GM19324 (cell line): ENCODE results near the gene TXNDC15.
A peak's percentile ranks its signal among the peaks of the same experiment; 100 is the strongest.
"Not testable (repeated sequence)": the region's sequence is repeated elsewhere in the genome, so short reads cannot be mapped to it uniquely, and the experiment has no call there.

Source experiments
- ATAC-seq: cut with Tn5 transposase; IDR thresholded peaks from one replicate; pipeline ENCODE4 v1.9.1; 2021; ENCODE audit warnings: mild to moderate bottlenecking, moderate library complexity; ENCODE audit not compliant: unreplicated experiment, low FRiP score

TXNDC15 gene, protein sequence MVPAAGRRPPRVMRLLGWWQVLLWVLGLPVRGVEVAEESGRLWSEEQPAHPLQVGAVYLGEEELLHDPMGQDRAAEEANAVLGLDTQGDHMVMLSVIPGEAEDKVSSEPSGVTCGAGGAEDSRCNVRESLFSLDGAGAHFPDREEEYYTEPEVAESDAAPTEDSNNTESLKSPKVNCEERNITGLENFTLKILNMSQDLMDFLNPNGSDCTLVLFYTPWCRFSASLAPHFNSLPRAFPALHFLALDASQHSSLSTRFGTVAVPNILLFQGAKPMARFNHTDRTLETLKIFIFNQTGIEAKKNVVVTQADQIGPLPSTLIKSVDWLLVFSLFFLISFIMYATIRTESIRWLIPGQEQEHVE

DNA sequence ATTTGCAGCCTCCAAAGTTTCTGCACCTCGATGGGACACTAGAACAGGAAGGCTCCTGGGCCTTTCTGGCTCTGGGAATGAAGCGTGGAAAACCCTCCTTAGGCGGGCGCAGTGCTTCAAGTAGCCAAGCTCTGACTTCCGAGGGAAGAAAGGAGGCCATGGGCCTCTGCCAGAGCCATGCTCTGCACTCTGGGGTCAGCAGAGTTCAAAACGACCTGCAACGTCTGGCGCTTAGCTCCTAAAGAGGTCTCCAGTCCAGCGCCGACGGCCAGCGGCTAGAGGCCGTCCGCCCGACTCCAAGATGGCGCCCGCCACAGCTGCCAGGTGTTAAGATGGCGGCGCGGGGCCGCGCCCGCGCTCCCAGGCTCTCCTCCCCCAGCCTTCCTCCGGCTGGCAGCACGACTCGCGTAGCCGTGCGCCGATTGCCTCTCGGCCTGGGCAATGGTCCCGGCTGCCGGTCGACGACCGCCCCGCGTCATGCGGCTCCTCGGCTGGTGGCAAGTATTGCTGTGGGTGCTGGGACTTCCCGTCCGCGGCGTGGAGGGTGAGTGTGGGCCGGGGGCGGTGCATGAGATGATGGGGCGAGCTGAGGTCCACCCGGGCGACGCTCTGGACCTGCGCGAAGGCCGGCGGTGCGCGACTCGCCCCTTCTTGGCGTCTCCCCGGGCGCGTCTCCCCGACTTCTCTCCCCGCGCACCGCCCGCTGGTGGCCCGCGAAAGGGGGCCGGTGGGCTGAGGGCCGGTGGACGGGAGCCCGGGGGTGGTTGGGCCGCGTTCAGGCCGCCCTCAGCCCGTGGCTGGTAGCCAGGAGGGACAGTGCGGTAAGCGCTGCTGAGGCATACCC is at the start of gene TXNDC15:
TSS of gene TXNDC15 (plus strand) at position 385 of the 844 bp plus-strand sequence. CDS start at position 442, 57 bp downstream.
- ATAC-seq = peak; percentile 67

DNA sequence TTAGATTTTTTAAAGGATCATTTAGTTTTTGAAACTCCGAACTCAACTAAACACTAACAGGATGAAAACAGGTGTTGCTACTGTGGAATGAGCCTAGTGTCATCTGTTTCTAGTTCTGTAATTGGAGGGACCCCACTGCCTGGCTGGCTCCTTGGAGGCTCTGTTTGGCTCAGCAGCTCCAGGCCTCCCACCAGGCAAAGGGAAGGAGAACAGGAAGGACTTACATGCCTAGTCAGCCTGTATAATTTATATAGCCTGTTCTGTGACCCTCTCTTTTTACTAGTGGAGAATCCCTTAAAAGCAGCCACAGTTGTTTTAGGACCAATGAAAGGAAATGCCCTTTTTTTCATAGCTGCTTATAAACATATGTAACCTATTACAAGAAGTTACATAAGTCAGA is 49.5 kb upstream of the TXNDC15 start:
- ATAC-seq = no peak

DNA sequence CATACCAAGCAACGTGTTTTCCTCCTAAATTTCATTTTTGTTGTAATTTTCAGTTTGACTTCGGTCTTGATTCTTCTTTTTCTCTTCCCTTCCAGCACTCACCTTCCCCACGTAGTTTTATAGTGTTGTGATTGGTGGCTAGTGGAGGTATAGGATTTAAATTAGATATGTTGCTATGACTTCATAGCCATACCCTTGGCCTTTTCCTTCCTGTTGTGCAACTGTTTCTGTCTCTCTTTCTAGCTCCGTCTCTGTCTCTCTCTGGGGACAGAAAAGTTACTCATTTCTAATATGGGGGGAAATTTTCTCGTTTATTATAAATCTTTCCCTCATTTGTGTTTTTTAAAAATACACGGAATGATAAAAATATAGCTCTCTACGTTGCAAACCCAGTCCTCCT is 49.0 kb upstream of the TXNDC15 start:
- ATAC-seq = no peak

DNA sequence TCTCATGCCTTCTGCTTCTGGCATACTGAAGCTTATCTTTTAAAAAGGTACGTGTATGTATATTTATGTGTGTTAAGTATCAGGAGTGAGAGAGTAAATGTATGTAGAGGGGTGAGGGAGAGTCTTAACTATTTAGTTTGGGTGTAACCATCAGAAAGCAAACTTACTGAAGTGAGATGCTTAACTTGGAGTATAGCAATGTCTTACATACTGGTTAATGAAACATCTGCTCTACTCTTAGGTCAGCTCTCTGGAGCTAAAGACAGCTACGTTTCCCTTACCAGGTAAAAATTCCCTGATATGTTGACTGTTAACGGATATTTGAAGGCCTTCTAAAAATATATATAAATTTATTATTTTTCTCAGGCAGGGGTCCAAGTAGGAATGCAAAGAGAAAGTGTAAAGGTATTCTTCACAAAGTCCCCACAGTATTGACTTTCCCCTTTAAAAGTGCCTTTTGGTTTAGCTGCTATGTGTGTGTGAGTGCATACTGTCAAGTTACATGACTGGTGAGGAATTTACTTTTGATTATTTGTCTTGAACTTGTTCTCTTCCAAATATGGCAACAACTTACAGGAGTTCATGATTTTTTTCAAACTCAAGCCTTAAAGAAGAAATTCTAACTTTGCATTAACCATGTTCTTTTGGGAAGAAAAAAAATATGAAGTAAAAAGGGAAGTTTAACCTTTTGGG is 40.7 kb upstream of the TXNDC15 start:
- ATAC-seq = no peak

DNA sequence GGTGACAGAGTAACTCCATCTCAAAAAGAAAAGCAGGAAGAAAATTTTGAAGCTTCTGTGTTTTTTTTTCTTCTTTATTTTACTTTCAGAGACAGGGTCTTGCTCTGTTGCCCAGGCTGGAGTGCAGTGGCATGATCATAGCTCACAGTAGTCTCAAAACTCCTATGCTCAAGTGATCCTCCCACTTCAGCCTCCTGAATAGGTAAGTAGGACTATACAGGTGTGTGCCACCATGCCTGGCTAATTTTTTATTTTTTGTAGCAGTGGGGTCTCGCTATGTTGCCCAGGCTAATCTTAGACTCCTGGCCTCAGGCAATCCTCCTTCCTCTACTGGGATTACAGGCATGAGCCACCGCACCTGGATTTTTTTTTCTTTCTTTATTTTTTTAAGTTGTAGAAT is 38.5 kb upstream of the TXNDC15 start:
- ATAC-seq = no peak

DNA sequence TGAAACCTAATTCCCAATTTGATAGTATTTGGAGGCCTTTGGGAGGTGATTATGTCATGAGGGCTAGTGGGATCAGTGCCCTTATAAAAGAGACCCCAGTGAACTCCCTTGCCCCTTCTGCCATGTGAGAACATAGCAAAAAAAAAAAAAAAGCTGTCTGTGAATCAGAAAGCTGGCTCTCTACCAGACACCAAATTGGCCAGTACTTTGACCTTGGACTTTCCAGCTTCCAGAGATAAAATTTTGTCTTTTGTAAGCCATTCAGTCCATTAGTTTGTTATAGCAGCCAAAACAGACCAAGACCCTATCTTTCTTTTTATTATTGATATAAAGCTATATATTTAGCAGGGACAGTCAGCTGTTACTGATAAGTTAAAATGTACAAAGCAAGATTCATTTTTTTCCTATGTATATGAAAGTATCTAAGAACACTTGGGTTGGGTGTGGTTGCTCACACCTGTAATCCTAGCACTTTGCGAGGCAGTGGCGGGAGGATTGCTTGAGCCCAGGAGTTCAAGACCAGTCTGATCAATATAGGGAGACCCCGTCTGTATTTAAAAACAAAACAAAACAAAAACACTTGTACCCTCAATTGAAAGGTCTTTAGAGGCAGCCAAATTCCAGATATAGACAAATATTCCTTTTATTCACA is 36.5 kb upstream of the TXNDC15 start:
- no peak for ATAC-seq

DNA sequence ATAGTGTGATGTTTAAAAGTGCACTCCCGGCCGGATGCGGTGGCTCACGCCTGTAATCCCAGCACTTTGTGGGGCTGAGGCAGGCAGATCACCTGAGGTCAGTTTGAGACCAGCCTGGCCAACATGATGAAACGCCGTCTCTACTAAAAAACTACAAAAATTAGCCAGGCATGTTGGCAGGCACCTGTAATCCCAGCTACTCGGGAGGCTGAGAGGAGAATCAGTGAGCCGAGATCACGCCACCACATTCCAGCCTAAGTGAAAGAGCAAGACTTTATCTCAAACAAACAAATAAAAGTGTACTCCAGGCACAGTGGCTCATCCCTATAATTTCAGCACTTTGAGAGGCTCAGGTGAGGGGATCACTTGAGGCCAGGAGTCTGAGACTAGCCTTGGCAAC is 35.8 kb upstream of the TXNDC15 start:
- ATAC-seq = not testable (repeated sequence)

DNA sequence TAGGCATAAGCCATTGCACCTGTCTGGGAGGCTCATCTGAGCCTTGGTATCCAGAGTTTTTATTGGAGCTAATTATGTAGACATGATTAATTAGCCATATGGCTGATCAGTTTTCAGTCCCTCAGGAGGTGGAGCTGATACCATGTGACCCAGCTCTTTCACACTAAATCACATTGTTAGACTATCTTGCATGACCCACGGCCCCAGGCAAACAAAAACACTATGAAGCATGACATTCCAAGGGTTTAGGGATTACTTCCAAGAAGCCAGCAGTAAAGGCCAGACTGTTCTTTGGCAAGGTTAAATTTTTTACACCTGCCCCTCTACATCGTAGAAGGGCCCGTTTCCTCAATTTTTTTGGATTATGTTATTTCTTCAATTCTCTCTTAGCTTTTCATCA is 33.4 kb upstream of the TXNDC15 start:
- no peak for ATAC-seq

DNA sequence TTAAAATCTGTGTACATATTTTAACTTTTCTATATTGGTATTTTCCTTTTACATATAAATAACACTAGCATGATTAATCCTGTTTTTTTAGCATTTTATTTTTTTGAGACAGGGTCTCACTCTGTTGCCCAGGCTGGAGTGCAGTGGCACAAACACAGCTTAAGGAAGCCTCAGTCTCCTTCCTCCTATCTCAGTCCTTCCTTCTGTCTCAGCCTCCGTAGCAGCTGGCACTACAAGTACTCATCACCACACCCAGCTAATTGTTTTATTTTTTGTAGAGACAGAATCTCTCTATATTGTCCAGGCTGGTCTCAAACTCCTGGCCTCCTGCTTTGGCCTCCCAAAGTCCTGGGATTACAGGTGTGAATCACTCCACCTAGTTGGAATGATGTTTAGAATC is 29.9 kb upstream of the TXNDC15 start:
- no peak for ATAC-seq

DNA sequence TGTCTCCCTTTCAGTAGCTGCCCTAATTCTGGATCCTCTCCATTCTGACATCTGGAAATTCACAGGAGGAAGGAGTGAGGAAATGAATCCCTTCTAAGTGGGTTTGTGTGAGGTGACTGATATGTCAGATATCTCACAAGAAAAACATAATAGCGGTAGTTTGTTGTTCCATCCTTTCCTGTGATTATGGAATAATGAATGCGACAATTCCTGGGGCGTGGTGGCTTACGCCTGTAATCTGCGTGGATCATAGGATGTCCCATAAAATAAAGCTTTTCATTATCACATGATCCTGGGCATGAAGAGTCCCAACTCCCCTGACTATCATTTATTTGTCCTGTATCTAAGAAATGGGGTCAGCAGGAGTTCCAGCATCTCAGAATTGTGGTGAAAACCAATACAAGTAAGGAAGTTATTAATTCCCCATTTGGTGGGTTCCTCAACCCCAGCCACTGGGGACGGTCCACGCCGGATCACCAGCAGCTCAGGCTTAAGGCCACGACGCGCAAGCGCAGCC is 28.8 kb upstream of the TXNDC15 start:
- ATAC-seq = no peak

DNA sequence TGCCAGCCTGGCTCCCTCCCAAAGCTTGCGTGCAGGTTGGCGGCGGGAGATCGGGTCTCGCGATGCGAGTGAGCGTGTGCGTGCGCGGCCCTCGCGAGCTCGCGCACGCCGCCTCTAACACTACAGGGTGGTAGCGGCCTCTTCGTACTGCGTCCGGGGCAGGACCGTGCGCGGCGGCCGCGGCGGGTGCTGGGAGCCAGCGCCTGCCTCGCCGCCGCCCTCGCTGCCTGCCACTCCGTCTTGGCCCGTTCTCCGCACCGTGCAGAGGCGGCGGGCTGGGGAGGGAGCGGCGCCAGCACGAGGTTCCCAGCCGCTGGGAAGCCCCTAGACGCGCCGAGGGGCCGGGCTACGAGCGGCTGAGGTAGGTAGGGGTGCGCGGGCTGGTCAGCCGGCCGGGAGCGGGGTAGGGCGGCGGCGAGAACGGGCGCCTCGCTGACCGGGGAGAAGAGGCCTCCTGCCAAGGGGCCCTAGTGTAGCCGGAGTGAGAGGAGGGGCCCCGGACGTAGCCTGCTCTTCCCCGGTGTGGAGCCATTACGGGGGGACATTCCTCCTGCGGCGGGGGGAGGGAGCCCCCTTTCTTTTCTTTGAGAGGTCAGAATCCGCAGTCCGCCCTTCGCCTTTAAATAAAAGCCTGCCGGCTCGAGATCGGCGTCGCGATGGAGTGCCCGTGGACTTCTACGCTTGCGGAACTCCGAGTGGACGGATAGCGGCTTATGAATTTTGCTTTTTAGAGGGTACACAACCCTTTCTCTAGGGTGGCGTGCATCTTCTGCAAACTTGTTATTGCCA is 28.1 kb upstream of the TXNDC15 start, which contains the start of gene C5orf24:
TSS of gene C5orf24 (plus strand) at position 117 of the 789 bp plus-strand sequence. CDS start 8,933 bp downstream, outside the sequence.
- peak; percentile 95 for ATAC-seq

DNA sequence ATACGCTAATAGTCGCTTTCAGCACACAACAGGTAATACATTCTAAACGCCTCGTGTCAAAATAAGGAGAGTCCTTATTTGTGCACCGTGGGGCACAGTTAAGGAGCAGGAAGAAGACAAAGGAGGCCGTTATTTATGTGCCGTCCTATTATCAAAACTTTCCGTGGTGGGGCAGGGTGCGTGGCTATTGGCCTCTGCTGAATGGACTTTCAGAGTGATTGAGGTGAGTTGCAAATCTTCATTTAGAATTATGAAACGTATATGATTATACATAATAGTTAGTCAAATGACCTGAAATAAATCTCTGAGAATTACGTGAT is 27.6 kb upstream of the TXNDC15 start:
- no peak for ATAC-seq

DNA sequence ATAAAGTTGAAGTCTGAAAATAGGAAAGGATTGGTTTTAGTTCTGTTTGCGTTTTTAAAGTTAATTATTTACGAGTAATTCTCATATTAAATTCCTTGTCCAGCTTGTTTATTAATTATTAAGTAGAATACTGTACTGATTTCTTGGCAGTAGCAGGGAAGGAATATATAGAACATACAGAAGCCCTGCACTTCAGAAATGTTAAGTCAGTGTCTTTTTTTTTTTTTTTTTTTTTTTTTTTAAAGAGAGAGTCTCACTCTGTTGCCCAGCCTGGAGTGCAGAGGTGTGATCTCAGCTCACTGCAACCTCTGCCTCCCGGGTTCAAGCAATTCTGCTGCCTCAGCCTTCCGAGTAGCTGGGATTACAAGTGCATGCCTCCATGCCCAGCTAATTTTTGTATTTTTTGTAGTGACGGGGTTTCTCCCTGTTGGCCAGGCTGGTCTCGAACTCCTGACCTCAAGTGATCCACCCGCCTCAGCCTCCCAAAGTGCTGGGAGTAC is 24.7 kb upstream of the TXNDC15 start:
- not testable (repeated sequence) for ATAC-seq

DNA sequence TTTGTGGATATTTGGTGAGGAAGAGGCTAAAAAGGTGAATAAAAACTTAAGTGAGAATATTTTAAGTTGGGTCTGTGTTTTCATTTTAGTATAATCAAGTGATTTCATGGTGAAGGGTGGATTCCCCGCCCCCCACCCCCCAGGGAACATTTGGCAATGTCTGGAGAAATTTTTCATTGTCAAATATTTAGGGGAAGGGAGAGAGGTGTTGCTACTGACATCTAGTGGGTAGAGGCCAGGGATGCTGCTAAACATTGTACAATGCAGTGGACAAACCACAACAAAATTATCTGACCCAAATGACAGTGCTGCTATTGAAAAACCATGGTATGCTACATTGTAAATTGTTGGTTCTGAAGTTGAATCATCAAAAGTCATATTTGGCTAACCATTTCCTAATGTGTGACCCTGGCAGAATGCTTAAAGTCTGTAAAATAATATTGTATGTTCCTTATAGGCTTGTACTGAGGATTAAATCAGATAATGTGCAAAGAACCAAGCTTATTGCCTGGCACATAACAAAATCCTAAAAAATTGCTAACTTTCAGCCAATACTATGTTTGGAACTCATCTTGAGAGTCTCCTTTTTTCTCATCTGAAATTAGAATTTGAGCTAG is 22.8 kb upstream of the TXNDC15 start:
- ATAC-seq = no peak

DNA sequence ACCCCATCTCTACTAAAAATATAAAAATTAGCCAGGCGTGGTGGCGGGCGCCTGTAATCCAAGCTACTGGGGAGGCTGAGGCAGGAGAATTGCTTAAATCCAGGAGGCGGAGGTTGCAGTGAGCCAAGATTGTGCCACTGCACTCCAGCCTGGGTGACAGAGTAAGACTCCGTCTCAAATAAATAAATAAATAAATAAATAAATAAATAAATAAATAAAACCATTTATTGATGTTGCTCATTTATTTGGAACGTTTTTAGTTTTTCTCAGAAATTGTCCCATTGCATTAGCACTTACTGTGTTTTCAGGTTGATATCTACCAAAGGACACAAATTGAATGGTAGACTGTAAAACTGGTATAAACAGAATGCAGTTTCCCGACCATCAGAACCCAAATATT is 17.7 kb upstream of the TXNDC15 start:
- not testable (repeated sequence) for ATAC-seq

DNA sequence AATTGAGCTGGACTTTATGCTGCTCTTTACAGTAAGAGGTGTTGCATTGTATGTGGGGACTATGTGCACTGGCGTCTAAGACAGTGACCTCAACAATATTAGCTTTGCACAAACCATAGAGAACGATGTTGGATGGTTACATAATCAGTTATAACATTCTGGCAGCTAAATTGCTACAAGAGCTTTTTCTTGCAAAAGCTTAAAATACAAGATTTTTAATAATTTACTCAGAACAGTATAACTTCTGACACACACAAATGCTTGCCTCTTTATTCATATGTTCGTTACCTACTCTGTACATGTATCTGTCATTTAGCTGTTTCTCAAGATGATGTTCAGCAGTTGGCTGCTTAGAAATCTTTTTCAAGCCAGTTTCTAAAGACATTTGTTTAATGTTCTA is 16.8 kb upstream of the TXNDC15 start:
- no peak for ATAC-seq

DNA sequence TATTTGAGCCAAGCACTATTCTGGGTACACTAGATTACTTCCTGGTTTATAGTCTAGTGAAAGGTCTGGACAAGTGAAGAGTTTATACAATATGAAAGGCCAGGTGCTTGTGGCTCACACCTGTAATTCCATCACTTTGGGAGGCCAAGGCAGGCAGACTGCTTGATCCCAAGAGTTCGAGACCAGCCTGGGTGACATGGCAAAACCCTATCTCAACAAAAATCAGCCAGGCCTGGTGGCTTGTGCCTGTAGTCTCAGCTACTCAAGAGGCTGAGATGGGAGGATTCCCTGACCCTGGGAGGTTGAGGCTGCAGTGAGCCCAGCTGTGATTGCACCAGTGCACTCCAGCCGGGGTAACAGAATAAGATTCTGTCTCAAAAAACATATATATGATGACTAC is 9.5 kb upstream of the TXNDC15 start:
- no peak for ATAC-seq

DNA sequence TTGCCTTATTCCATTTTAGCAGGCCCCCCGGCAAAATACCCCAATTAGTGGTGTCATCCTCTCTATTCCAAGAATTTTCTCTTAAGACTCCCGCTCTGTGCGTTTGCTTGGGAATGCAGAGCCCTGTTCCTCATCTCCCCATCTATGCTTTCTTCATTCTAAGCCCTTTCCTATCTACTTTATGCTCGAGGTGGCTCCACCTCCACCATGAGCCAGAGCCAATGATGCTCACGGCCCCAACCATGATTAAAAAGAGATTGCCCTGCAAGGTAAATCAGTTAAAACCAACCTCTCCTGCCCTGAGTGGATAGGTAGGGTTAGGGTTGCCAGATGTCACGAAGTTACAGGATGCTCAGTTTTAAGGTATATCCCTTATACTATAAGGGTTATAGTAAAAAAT is 677 bp upstream of the TXNDC15 start:
- ATAC-seq = no peak
